Hepatocyte (in vitro differentiated cells): ENCODE measurements around the gene GLI2.

Experiments
- EZH2 ChIP-seq: fragments of 200-600 bp; sonication (generic); IDR thresholded peaks from 2 replicates; pipeline ENCODE4 v1.6.1; 2016; ENCODE audit warnings: antibody characterized with exemption, mild to moderate bottlenecking, borderline replicate concordance
- EZH2phosphoT487 ChIP-seq: fragments of 200-600 bp; sonication (generic); IDR thresholded peaks from one replicate; pipeline ENCODE4 v1.6.1; 2018; ENCODE audit warnings: antibody characterized with exemption, mild to moderate bottlenecking, low read depth, moderate library complexity; ENCODE audit not compliant: unreplicated experiment, severe bottlenecking
- TF ChIP-seq, protein P1 (sequence below): fragments of 200-600 bp; sonication (generic); IDR thresholded peaks from 2 replicates; pipeline ENCODE4 v1.5.1; 2016; ENCODE audit warnings: antibody characterized with exemption, mild to moderate bottlenecking; ENCODE audit not compliant: poor library complexity

GRCh38 chr2:120744817-120745216, 9.1 kb downstream of the GLI2 start:
- TF ChIP-seq, protein P1, sequence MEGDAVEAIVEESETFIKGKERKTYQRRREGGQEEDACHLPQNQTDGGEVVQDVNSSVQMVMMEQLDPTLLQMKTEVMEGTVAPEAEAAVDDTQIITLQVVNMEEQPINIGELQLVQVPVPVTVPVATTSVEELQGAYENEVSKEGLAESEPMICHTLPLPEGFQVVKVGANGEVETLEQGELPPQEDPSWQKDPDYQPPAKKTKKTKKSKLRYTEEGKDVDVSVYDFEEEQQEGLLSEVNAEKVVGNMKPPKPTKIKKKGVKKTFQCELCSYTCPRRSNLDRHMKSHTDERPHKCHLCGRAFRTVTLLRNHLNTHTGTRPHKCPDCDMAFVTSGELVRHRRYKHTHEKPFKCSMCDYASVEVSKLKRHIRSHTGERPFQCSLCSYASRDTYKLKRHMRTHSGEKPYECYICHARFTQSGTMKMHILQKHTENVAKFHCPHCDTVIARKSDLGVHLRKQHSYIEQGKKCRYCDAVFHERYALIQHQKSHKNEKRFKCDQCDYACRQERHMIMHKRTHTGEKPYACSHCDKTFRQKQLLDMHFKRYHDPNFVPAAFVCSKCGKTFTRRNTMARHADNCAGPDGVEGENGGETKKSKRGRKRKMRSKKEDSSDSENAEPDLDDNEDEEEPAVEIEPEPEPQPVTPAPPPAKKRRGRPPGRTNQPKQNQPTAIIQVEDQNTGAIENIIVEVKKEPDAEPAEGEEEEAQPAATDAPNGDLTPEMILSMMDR = no peak
- TF ChIP-seq EZH2 = no peak
- TF ChIP-seq EZH2phosphoT487 = no peak
